Measurements from ENCODE around the gene RGS2.

RGS2 gene

DNA sequence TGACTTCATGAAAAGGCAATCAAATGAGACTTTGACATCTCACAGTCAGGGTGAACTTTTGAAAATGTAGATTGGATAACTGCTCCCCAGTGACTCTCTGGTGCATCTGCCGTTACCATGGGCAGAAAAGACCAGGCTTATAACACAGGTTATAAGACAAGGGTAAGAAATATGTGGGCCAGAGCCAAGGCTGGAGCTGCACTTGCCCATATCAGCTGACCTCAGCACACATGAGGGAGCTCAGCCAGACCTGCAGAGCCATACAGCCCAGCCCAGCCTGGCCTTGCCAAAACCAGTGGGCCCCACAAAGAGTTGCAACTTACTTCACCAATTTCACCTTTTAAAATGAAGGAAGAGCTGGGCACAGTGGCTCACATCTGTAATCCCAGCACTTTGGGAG, 11.7 kb upstream of the RGS2 start:
- no peak for DNase-seq

DNA sequence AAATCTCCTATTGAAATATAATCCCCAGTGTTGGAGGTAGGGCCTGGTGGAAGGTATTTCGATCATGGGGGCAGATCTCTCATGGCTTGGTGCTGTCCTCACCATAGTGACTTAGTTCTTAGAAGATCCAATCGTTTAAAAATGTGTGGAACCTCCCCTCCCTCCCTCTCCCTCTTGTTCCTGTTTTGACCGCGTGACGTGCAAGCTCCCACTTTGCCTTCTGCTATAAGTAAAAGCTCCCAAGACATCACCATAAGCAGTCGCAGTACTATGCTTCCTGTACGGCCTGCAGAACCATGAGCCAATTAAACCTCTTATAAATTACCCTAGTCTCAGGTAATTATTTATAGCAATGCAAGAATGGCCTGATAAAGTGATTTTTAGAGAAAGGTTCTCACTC, 10.9 kb upstream of the RGS2 start:
- DNase-seq, result no peak

DNA sequence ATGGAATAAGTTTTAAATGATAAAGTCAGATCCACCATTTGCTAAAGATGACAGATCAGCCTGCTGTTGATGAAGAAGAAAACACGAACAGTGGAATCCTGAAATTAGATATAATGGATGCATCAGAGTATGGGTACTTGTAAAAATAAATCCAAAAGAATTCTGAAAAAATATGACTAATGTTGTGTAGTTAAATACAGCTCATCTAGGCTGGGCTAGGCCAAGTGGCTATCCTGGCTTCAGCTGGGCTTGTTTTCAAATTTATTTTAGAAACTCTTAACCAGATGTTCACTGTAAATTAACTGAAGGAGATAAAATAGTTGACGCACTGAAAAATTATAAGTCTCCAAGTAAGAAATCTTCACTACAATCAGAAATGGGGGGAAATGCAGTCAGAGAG, 7.4 kb upstream of the RGS2 start:
- no peak for DNase-seq

DNA sequence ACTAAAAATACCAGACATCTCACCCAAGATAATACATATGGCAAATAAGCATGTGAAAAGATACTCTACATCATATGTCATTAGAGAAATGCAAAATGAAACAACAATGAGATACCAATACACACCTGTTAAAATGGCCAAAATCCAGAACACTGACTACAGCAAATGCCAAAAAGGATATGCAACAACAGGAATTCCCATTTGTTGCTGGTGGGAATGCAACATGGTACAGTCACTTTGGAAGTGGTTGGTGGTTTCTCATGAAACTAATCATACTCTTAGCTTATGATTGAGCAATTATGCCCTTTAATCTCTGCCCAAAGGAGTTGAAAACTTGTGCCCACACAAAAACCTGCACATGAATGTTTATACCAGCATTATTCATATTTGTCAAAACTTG, 6.4 kb upstream of the RGS2 start:
- no peak for DNase-seq

DNA sequence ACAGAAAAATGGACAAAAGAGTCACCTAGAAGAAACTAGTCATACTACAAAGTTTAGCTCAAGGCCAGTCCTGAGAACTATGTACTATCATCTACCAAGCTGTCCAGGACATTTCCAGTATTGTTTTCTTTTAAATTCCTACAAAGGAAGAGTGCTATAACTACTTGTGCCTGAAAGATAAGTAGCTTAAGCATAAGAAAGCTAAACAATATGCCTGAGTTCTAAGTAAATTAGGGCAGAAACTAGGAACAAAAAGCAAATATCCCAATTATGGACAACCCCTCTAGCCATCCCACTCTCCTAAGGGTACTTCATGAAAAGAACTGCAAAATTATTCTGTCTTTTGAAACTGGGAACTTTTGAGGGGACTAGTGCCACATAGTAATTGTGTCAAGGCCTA, 5.3 kb upstream of the RGS2 start:
- no peak for DNase-seq

DNA sequence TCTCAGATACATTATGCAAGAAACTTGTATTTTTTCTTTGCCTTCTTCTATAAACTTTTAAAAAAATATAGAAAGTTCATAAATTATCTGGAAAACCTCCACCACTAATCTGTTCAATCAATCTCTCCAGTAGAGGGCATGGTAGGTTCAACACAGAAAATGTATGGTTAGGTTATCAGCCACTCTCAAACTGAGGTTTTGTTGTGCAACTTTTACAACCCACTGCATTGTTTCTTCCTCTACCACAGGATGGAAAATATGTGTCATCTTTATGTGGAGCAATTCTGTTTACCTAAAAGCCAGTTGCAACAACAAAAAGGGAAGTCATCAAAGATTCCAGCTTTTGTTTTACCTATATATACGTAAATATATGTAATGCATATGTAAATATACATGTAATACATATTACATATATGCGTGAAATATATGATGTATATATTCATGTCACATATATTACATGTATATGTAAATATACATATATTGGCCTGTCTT, 3.0 kb upstream of the RGS2 start:
- DNase-seq, result peak; percentile 7 to 72 (median 15)

DNA sequence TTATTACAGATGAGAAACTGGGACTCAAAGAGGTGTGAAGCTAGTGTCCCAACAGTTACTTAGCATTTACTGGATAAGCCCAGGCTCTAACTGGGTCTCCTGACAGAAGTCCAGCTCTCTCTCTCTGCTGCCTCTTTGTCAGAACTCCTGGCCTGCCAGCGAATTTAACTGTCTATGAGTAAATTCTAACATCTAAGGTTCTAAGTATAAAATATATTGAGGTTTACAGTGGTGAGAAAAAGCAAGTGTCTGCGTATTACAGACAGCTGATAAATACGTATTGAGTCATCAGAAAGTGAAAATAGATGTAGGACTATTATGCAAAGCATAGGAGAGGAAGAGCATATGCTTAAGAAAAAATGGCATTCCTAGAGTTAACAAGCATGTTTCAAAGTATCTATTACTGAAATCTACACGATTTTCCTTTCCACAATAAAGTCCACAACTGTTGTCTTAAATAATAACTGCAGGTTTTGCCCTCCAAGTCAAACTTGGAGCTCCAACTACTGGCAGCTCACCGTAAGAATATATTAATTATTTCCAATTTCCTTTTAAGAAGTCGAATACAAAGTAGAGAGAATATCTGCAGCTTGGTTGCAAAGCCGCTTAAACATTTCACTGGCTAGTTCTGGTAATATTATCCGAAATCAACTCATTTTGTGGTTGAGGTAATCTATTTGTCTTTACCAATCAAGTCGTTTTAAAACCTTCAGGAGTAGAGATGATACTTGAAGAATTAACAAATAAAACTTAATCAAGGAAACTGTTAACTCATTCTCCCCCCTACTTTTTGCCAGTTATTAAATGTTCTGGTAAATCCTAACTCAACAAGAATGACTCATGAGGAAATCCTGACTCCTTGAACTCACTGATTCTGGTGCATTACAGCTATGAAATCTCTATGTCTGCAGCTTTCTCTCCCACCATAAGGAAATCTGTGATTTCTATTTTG, 1.4 kb upstream of the RGS2 start:
- DNase-seq, result peak in 1 of 3 experiments; percentile 44

DNA sequence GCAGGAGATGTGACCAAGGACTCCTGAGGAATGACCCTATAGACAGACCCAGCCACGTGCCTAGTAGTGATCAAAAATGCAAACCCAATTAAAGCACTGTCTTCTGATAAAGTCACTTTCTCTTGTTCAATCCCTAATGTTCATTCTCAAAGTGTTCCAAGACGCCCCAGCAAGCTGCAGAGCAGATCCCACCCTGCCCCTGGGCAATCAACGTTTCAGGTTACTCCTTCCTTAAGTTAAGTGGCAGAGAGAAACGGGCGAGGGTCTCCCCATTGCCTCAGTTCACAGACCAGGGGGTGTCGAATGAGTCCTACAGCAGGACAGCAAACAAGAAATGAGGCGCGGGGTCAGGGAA, 699 bp upstream of the RGS2 start:
- no peak for DNase-seq

DNA sequence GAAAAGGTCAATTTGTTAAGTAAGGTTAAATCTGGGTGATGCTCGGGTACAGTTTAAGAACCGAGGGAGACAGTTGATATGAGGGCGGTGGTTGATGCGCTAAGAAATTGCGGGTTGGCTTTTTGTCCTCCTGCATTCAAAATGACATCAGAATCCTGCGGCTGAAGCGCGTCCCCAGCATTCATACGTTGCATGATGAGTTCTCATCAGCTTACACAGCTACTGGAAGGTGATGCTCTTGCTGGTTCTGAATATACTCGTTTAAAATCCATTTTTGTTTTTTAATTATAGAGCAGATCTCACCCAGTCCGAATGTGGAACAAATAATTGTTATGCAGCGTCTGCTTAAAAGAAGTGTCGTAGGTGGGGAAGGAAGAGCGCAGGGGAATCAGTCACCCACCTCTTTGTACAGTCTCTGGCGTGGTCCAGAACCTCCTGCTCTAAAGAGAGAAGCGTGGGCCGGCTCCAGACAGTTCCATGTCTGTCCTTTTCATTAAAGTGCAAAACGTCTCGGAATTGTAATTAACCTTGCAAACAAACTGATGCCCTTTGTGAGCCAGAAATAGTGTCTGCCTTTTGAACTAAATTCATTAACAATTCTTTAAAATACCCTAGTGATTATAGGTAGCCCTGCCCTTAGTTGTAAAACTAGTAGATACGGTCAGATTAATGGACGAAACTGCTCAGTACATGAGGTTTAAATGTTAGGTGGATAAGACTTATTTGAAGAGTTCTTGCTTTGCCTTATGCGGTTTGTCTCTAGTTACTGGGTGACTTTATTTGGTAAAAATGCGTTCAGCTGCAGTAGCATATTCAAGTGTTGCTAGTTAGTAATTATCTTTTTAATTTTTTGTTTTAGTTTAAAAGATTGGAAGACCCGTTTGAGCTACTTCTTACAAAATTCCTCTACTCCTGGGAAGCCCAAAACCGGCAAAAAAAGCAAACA, 741 bp downstream of the RGS2 start:
- DNase-seq, result peak in 2 of 3 experiments; percentile 82 to 92

DNA sequence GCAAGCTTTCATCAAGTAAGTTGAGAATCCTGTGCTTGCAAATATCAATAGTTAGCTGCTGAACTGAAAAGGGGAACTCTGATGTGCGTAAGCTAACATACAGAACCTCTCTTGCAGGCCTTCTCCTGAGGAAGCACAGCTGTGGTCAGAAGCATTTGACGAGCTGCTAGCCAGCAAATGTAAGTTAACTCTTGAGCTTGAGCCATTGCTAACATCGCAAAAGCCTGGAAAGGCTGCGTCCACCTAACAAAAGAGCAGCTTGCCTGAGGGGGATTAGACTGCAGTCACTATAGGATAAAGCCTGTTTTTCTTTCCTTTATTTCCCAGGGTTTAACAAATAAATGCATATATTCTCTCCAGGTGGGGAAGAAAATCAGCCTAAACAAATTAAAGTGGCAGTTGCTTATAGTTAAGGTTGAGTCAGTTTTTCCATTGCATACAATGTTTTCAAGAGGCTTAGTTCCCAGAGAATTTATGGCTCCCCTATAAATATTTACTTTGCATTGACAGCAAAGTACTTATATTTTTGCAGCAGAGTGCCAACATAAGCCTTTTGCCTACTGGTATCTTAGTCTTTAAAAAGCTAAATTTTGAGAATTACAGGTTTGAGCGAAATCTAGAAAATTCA, 1.5 kb downstream of the RGS2 start:
- peak in 2 of 3 experiments; percentile 21 to 60 for DNase-seq

DNA sequence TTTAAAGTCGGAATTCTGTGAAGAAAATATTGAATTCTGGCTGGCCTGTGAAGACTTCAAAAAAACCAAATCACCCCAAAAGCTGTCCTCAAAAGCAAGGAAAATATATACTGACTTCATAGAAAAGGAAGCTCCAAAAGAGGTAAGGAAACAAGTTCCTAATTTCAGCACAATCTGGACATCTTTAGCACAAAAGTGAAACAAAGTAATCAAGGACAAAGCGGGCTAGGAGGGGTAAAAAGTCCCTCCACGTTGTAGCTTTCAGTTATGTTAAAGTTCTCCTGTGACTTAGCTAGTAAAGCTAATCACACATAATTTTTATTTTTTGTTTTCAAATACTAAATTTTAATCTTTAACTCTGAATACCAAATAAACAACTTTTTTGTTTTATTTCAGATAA, 2.2 kb downstream of the RGS2 start:
- DNase-seq, result no peak

DNA sequence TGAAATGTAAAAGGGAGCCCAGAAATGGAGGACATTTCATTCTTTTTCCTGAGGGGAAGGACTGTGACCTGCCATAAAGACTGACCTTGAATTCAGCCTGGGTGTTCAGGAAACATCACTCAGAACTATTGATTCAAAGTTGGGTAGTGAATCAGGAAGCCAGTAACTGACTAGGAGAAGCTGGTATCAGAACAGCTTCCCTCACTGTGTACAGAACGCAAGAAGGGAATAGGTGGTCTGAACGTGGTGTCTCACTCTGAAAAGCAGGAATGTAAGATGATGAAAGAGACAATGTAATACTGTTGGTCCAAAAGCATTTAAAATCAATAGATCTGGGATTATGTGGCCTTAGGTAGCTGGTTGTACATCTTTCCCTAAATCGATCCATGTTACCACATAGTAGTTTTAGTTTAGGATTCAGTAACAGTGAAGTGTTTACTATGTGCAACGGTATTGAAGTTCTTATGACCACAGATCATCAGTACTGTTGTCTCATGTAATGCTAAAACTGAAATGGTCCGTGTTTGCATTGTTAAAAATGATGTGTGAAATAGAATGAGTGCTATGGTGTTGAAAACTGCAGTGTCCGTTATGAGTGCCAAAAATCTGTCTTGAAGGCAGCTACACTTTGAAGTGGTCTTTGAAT, 2.9 kb downstream of the RGS2 start:
- no peak for DNase-seq

DNA sequence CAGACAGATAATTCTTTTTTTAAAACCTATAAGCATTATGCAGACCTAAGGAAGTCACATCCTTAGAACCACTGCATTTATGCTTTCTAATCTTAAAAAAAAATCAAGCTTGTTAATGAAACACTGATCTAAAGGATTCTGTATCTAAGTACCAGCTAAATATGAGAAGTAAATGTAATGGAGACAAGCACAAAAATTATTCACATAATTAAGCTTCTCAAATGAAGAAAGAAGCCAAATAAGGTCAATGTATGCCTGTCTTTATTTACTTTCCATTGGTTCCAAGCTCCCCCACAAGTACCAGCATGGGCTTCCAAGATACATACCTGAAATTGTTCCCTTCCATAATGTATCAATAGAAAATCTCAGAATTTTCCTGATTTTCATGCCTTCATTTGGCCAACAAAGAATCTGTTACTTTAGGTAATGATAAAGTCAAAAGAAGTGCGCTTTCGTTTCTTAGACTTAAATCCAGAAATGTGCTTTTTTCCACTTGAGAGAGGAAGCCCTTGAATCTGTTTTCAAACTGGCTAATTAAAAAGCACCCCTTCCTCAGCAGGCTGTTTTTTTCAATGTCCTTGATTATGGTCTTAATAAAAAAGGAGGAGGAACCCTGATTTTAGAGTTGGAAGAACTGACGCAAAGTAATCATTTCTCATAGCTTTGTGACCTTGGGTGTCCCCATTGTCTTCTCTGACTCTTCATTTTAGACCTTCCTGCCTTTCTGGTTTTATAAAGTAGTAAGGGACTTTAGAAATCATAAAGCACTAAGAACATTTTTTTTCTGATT, 3.8 kb downstream of the RGS2 start:
- DNase-seq, result no peak

DNA sequence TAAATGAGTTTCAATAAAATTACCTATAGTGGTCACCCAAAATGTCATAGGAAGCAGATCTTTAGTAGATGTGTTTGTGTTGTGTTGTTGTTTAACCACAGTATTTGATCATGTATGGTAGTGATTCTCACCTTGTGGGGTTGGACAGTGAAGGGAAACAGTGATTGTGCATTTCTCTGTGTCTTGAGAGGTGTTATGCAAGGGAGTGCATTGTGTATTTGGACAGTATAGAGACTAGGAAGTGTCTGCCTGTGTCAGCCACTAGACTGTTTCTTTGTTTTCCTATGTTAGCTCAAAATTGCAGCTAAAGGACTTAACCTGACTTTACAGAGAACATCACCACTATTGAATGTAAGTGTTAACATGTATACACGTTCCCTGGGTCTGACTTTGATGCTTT, 6.0 kb downstream of the RGS2 start:
- no peak for DNase-seq

DNA sequence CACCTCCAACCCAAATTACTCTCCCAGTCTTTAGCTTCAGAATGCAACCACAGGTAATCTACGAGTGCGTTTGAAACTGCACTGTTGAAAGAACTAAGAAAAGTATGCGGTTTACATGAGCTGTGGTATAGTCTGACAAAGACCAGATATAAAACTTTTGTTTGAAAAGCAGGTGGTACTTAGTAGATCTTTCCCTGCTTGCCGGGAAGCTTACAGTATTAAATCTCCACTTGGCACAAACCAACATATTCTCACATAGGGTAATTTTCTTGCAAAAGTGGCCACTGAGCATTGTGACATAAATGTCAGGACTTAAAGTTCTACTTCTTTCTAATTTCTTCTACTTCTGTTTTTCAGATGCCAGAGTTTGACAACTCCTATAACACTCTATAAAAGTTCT, 8.4 kb downstream of the RGS2 start:
- no peak for DNase-seq

DNA sequence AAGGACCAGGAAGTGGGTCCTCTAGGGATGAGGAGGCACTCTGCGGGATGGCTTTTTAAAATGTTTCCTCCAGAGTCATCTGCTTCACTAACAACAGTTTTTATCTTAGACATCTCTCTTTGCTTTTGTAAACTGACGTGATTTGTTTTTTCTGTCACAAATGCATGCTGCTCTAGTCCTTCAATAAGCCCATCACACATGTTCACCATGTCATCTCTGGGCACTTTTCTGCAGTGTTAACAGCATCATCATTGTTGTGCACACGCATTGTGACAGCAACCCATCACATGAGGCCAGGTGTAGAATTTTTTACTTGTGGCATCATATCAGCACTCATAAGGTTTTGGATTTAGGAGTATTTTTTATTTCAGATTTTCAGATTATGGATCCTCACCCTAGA, 12.5 kb downstream of the RGS2 start:
- DNase-seq, result no peak

DNA sequence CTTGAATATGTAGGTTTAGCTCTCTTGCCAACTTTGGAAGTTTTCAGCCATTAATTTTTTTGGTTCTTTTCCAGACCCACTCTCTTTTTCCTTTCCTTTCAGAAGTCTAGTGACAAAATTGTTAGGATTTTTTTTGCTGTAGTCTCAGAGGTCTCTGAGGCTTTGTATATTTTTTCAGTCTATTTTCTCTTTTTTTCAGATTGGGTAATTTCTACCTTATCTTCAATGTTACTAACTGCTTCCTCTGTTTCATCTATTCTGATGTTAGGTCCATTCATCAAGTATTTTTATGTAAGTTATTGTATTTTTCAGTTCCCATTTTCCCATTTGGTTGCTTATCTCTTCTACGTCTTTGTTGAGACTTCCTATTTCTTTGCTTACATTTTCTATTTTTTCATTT, 15.7 kb downstream of the RGS2 start:
- DNase-seq, result no peak

DNA sequence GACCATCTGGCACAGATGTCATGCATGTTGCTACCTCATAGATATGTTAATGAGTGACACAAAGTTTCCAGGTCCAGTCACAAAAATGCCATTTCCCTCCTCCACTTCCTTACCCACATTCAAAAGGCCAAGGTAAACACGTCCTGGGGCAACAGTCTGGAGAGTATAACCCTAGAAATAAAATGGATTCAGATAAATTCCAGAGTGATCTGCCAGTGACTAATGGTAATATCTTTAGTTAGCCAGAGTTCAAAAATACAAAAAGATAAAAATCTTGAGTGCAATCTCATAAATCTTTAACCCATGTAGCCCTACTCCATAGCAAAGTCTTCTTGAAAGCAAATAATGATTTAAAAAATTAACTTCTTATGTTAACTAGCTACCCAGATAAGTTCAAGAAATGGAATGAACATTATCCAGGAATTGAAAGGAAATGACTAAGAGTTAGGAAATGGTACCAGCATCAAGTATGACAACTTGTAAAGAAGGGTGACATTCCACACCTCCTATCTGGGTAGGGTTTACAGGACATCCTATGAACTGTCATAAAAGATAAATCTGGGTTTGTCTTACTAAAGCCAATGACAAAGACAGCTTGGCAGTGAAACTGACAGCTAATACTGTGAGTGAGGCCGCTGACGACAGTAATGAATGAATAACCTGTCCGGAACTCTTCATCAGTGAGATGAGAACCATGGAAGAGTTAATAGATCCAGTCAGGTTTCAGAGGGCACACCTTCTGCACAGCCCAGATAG, 18.1 kb downstream of the RGS2 start:
- DNase-seq, result no peak

DNA sequence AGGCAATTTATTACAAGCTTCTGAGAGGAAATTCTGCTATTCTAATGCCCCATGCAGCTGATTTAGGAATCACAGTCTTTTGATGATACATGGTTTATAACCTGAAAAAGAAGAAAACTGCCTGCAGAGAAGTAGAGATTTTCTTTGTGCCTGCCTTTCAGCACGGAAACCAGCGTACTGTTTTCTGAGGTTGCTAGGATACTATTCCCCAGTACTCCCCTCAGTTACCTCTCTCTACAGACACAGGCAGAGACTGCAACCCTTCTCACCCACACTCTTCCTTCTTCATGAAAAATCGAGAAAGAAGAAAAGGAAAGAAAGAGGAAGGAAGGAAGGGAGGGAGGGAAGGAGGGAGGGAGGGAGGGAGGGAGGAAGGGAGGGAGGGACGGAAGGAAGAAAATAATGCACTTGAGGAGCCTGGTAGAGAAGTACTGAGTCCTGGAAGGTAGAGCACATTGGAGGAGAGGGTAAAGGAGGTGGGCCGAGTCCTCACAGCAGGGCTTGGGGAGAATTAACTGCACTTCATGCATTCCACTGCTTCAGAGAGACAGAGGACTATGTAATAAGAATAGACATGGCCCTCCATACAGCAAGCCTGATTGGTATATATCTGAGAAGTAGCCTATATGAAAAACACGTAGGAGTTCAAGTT, 21.9 kb downstream of the RGS2 start:
- no peak for DNase-seq

DNA sequence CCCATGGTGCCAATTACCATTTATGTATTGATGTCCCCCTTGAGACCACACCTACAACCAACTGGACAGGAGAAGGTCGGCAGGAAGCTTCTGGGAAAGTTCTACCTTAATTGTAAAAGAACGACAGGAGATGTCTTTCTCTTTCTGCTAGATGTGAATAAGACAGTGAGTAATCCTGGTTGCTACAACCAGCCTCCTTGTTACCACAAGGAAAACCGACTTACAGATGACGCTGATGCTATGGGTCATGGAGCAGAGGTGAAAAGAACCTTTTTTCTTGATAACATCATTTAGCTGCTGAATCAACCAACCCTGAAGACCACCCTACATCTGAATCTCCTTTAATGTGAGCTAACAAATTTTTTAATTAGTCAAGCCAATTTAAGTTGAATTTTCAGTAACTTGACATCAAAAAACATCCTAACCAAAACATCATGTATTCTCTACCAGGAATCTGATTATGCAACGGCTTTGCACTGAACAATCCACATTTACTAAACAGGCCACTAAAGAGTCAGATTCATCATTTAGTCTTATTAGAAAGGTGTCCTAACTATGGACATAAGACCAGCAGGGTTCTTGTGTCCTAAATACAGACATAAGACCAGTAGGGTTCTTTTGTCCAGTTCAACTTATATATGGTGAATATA, 23.0 kb downstream of the RGS2 start:
- DNase-seq, result no peak

Measured in NCI-H1417 (cell line).